ENCODE results near the gene PHAX. TPM values are rescaled to one million over a fixed set of nuclear protein-coding genes. Genes with fewer than 3 reads are reported as not detected.

PHAX gene
- total and polyA plus RNA-seq, 5 donors from 2014 or later, result 27.0 to 83.0 (median 68.1) TPM

Other genes starting within 250 kb of the PHAX start
- gene GRAMD2B, start 177.5 kb upstream of the PHAX start, total RNA-seq, result 16.8 TPM
- 10 to 100 TPM in 1 of 4 donors, 1 to 10 TPM in 3; 6.5 to 11.9 (median 7.9) TPM for gene GRAMD2B, start 177.5 kb upstream of the PHAX start, polyA plus RNA-seq
- 0.35 TPM for gene ALDH7A1, start 5.7 kb upstream of the PHAX start, total RNA-seq
- 1 to 10 TPM in 2 of 4 donors, under 1 TPM in 1, not detected in 1; 0.59 to 3.2 (median 1.3) TPM for gene ALDH7A1, start 5.7 kb upstream of the PHAX start, polyA plus RNA-seq
- gene LMNB1, start 176.2 kb downstream of the PHAX start, total RNA-seq, result 52.5 TPM
- 10 to 100 TPM; 11.5 to 21.9 (median 17.3) TPM for gene LMNB1, start 176.2 kb downstream of the PHAX start, polyA plus RNA-seq